ENCODE measurements around the gene ATP5PO. TPM values are rescaled to one million over a fixed set of nuclear protein-coding genes. Genes with fewer than 3 reads are reported as not detected.

ATP5PO gene
- 141 to 152 TPM (median 147 TPM) in 5 replicates for total RNA-seq (2022; extraction: Qiagen RNA extraction)

GRCh38 chr21:33915368-33916199 lies at the start of gene ATP5PO:
Gene ATP5PO, minus strand, starts transcription at chr21:33915804. Its CDS starts 41 bp downstream, at chr21:33915763.

Other genes with a start within 250 kb of the ATP5PO start
- 35.8 to 44.6 TPM (median 41.7 TPM) in 5 replicates for gene MRPS6, start 157.8 kb upstream of the ATP5PO start, total RNA-seq (2022; extraction: Qiagen RNA extraction)
- gene SLC5A3, start 157.8 kb upstream of the ATP5PO start, total RNA-seq (2022; extraction: Qiagen RNA extraction): 2.3 to 3.0 TPM (median 2.6 TPM) in 5 replicates